ENCODE data around the gene BEND7.
"Not testable (repeated sequence)": the region's sequence is repeated elsewhere in the genome, so short reads cannot be mapped to it uniquely, and the experiment has no call there.

Gene BEND7

GRCh38 chr10:13420532-13421307, 108.1 kb downstream of the BEND7 start:
- no peak for DNase-seq (ENCODE audit: low read depth)

GRCh38 chr10:13417459-13418126, 111.2 kb downstream of the BEND7 start:
- DNase-seq (ENCODE audit: low read depth) = no peak

- DNase-seq (ENCODE audit: low read depth) = no peak
Measured at GRCh38 chr10:13416760-13417159, 112.1 kb downstream of the BEND7 start.

GRCh38 chr10:13414855-13415254, 114.0 kb downstream of the BEND7 start:
- no peak for DNase-seq (ENCODE audit: low read depth)

GRCh38 chr10:13414137-13414536, 114.7 kb downstream of the BEND7 start:
- no peak for DNase-seq (ENCODE audit: low read depth)

GRCh38 chr10:13412894-13413293, 115.9 kb downstream of the BEND7 start:
- no peak for DNase-seq (ENCODE audit: low read depth)

- no peak for DNase-seq (ENCODE audit: low read depth)
Measured at GRCh38 chr10:13404791-13405190, 124.0 kb downstream of the BEND7 start.

GRCh38 chr10:13404305-13404759, 124.5 kb downstream of the BEND7 start:
- no peak for DNase-seq (ENCODE audit: low read depth)

- DNase-seq (ENCODE audit: low read depth) = not testable (repeated sequence)
Measured at GRCh38 chr10:13403426-13403825, 125.4 kb downstream of the BEND7 start.

GRCh38 chr10:13402021-13402420, 126.8 kb downstream of the BEND7 start:
- no peak for DNase-seq (ENCODE audit: low read depth)

GRCh38 chr10:13401142-13401541, 127.7 kb downstream of the BEND7 start:
- DNase-seq (ENCODE audit: low read depth) = no peak

GRCh38 chr10:13400196-13400965, 128.4 kb downstream of the BEND7 start:
- no peak for DNase-seq (ENCODE audit: low read depth)

GRCh38 chr10:13399752-13400151, 129.1 kb downstream of the BEND7 start:
- no peak for DNase-seq (ENCODE audit: low read depth)

- DNase-seq (ENCODE audit: low read depth) = no peak
Measured at GRCh38 chr10:13399236-13399635, 129.6 kb downstream of the BEND7 start.

- no peak for DNase-seq (ENCODE audit: low read depth)
Measured at GRCh38 chr10:13397052-13397451, 131.8 kb downstream of the BEND7 start.

- DNase-seq (ENCODE audit: low read depth) = no peak
Measured at GRCh38 chr10:13396369-13396768, 132.4 kb downstream of the BEND7 start.

- DNase-seq (ENCODE audit: low read depth) = no peak
Measured at GRCh38 chr10:13395540-13395939, 133.3 kb downstream of the BEND7 start.

- DNase-seq (ENCODE audit: low read depth) = no peak
Measured at GRCh38 chr10:13393640-13394039, 135.2 kb downstream of the BEND7 start.

- DNase-seq (ENCODE audit: low read depth) = no peak
Measured at GRCh38 chr10:13392701-13393100, 136.1 kb downstream of the BEND7 start.

All from activated T-cell treated with anti-CD3 and anti-CD28 coated beads for 48 hours (primary cell).